Tibial artery (tissue), 4 donors: ENCODE data around the gene CRYZ.
"Not testable (repeated sequence)": the region's sequence is repeated elsewhere in the genome, so short reads cannot be mapped to it uniquely, and the experiment has no call there.

ENCODE experiments used
- DNase-seq, 2 donors: peaks; one replicate each; pipeline ENCODE4 v3.0.0-alpha.2; 2019
- H3K27ac ChIP-seq, 2 donors: fragments of 200-600 bp; sonication (generic) in 1 of 2; 1 replicate in 1 of 2; 2 replicates in 1 of 2; pipeline ENCODE4 v1.5.1; 2018 to 2019; ENCODE audit warnings: mild to moderate bottlenecking in 1 of 2
- H3K27me3 ChIP-seq, 2 donors: fragments of 200-600 bp; sonication (generic) in 1 of 2; one replicate each; pipeline versions ENCODE4 v1.5.1 to v1.6.0; 2016 to 2019
- H3K36me3 ChIP-seq, 3 donors: fragments of 200-600 bp; sonication (generic) in 2 of 3; one replicate each; pipeline ENCODE4 v1.5.1; 2016 to 2019; ENCODE audit warnings: mild to moderate bottlenecking in 2 of 3
- H3K4me1 ChIP-seq, 4 donors: fragments of 200-600 bp; sonication (generic) in 2 of 4; 1 replicate in 3 of 4; 2 replicates in 1 of 4; pipeline ENCODE4 v1.5.1; 2016 to 2019
- H3K4me3 ChIP-seq, 2 donors: fragments of 200-600 bp; sonication (generic) in 1 of 2; 1 replicate in 1 of 2; 2 replicates in 1 of 2; pipeline ENCODE4 v1.5.1; 2018 to 2019; ENCODE audit warnings: mild to moderate bottlenecking in 2 of 2
- H3K9me3 ChIP-seq, 3 donors: fragments of 200-600 bp; sonication (generic) in 1 of 3; one replicate each; pipeline ENCODE4 v1.5.1; 2016 to 2019
- intact Hi-C: fragments of 100-400 bp; cut with DNase I; formaldehyde crosslinking; loops from one replicate; pipeline ENCODE4 v1.15.0; 2023; ENCODE audit warnings: low total_unique reads
- TF ChIP-seq, protein P1 (sequence below), 2 experiments: fragments of 200-600 bp in 1 of 2; fragments of 450-650 bp in 1 of 2; IDR thresholded peaks; one replicate each; pipeline ENCODE4 v1.5.1; 2017 to 2019; ENCODE audit warnings: antibody characterized with exemption in 2 of 2, mild to moderate bottlenecking in 1 of 2, moderate library complexity in 1 of 2

CRYZ gene

DNA sequence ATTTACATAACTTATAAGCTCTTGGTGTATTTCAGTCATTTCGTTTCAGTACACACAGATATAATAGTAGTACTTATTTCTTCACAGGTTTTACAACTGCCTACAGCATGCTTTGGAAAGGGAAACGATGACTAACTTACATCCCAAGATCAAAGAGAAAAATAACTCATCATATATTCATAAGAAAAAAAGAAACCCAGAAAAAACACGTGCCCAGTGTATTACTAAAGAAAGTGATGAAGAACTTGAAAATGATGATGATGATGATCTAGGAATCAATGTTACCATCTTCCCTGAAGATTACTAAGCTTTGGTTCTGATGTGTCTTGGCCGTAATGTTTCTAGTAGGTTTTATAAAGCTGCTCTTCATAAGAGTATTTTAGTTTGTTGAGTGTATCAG lies 31.0 kb upstream of the CRYZ start:
- no peaks in the 10 kb centered on the region for H3K4me1 ChIP-seq
- no peaks in the 10 kb centered on the region for H3K27me3 ChIP-seq
- TF ChIP-seq, protein P1, sequence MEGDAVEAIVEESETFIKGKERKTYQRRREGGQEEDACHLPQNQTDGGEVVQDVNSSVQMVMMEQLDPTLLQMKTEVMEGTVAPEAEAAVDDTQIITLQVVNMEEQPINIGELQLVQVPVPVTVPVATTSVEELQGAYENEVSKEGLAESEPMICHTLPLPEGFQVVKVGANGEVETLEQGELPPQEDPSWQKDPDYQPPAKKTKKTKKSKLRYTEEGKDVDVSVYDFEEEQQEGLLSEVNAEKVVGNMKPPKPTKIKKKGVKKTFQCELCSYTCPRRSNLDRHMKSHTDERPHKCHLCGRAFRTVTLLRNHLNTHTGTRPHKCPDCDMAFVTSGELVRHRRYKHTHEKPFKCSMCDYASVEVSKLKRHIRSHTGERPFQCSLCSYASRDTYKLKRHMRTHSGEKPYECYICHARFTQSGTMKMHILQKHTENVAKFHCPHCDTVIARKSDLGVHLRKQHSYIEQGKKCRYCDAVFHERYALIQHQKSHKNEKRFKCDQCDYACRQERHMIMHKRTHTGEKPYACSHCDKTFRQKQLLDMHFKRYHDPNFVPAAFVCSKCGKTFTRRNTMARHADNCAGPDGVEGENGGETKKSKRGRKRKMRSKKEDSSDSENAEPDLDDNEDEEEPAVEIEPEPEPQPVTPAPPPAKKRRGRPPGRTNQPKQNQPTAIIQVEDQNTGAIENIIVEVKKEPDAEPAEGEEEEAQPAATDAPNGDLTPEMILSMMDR (IDR thresholded peaks at IDR 0.05) = no peak
- H3K36me3 ChIP-seq = peaks cover 10 to 38% (median 25%) of the 10 kb centered on the region in 3 donors
- H3K4me3 ChIP-seq = no peak overlapping the region
- intact Hi-C loops = loop anchor here (10.0 kb wide), 1 partner anchor 441 kb away; no protein-coding TSS in a partner anchor
- H3K9me3 ChIP-seq = no peaks in the 10 kb centered on the region
- H3K27ac ChIP-seq = no peak overlapping the region
- no peak for DNase-seq

DNA sequence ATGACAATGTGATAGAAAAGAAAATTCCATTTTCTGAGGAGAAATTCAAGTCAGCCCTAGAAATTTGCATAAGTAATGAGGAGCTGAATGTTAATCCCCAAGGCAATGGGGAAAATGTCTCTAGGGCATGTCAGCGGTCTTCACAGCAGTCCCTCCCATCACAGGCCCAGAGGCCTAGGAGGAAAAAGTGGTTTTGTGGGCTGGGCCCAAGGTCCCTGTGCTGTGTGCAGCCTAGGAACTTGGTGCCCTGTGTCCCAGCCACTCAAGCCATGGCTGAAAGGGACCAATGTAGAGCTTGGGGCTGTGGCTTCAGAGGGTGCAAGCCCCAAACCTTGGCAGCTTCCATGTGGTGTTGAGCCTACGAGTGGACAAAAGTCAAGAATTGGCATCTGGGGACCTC lies 23.8 kb upstream of the CRYZ start:
- H3K4me1 ChIP-seq, H3K27me3 ChIP-seq, intact Hi-C loops, H3K27ac ChIP-seq, H3K9me3 ChIP-seq, H3K4me3 ChIP-seq, DNase-seq: not testable (repeated sequence)
- peaks cover 65 to 77% (median 74%) of the 10 kb centered on the region in 3 donors for H3K36me3 ChIP-seq

DNA sequence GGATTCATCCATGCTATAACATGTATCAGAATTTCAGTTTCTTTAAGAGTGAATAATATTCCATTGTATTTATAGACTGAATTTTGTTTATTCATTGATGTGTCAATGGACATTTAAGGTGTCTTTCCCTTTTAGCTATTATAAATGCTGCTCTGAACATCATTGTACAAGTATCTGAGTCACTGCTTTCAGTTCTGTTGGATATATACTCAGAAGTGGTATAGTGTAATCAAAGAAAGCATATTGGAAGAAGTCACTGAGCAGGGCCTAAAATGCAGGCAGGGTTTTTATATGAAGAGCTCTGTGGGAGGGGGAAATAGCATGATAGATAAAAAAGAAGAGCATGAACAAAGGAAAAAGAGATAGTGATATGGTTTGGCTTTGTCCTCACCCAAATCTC lies 22.6 kb upstream of the CRYZ start:
- Histone ChIP-seq H3K27me3 (no peaks in the 10 kb centered on the region), H3K36me3 (peaks cover 73 to 86% (median 85%) of the 10 kb centered on the region in 3 donors), H3K27ac (no peak overlapping the region), H3K4me3 (no peak overlapping the region), H3K9me3 (no peaks in the 10 kb centered on the region), H3K4me1 (no peaks in the 10 kb centered on the region)
- TF ChIP-seq, protein P1 (IDR thresholded peaks at IDR 0.05) = no peak
- intact Hi-C loops = no loop called here
- no peak for DNase-seq

DNA sequence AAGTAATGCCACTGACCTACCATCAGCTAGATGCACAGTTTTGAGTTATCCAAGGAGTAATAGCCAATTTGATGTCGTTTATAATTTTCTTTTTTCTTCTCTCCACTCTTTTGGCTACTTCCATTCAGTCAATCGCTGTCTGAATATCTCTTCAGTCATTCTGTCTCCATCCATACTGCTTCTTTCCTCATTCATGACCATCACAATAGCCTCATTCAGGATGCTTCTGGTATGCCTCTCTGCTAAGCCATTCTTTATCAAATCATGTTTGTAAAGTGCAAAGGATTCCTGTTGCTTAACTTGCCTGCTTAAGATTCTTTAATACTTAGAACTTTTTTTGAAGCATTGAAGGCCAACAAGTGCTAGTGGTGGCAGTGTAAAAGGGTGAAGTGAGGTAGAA lies 20.3 kb upstream of the CRYZ start:
- H3K4me1 ChIP-seq = no peaks in the 10 kb centered on the region
- TF ChIP-seq, protein P1 (IDR thresholded peaks at IDR 0.05) = no peak
- intact Hi-C loops = no loop called here
- no peaks in the 10 kb centered on the region for H3K9me3 ChIP-seq
- no peak for DNase-seq
- H3K27ac ChIP-seq = no peak overlapping the region
- H3K4me3 ChIP-seq = no peak overlapping the region
- H3K36me3 ChIP-seq = peaks cover 78 to 95% (median 92%) of the 10 kb centered on the region in 3 donors
- no peaks in the 10 kb centered on the region for H3K27me3 ChIP-seq

DNA sequence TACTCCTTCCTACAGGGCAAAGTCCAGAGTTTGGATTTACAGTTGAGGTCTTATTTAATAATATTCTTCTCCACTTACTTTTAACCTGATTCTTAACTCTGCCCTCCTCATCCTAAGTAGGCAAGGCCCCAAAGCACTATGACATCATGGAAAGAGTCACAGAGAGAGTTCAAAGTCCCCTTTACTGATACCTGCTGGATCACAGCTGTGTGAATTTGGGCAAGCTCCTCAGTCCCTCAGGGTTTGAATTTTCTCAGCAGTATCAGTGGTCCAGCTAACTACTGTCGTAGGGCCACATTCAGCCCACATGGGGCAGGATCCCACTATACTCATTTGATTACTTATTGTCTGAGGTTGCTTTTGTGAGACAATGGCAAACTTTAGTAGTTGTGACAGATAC lies 16.1 kb upstream of the CRYZ start:
- H3K36me3 ChIP-seq = peaks cover 63 to 90% (median 77%) of the 10 kb centered on the region in 3 donors

DNA sequence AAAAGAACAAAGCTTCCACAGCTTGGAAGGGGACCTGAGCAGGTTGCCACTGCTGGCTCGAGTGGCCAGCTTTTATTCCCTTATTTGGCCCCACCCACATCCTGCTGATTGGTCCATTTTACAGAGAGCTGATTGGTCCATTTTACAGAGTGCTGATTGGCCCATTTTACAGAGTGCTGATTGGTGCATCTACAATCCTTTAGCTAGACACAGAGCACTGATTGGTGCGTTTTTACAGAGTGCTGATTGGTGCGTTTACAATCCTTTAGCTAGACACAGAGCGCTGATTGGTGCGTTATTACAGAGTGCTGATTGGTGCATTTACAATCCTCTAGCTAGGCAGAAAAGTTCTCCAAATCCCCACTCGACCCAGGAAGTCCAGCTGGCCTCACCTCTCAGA lies 12.4 kb upstream of the CRYZ start:
- H3K4me1 ChIP-seq, H3K27ac ChIP-seq, intact Hi-C loops, H3K4me3 ChIP-seq, H3K9me3 ChIP-seq, H3K27me3 ChIP-seq, DNase-seq: not testable (repeated sequence)
- H3K36me3 ChIP-seq = peaks cover 48 to 93% (median 53%) of the 10 kb centered on the region in 3 donors

More for the DNA sequence above, 16.1 kb upstream of the CRYZ start:
- Histone ChIP-seq H3K27me3 (no peaks in the 10 kb centered on the region), H3K9me3 (no peaks in the 10 kb centered on the region), H3K27ac (no peak overlapping the region), H3K4me3 (no peak overlapping the region), H3K4me1 (no peaks in the 10 kb centered on the region)
- intact Hi-C loops = no loop called here
- DNase-seq = no peak
- TF ChIP-seq, protein P1 (IDR thresholded peaks at IDR 0.05) = no peak

DNA sequence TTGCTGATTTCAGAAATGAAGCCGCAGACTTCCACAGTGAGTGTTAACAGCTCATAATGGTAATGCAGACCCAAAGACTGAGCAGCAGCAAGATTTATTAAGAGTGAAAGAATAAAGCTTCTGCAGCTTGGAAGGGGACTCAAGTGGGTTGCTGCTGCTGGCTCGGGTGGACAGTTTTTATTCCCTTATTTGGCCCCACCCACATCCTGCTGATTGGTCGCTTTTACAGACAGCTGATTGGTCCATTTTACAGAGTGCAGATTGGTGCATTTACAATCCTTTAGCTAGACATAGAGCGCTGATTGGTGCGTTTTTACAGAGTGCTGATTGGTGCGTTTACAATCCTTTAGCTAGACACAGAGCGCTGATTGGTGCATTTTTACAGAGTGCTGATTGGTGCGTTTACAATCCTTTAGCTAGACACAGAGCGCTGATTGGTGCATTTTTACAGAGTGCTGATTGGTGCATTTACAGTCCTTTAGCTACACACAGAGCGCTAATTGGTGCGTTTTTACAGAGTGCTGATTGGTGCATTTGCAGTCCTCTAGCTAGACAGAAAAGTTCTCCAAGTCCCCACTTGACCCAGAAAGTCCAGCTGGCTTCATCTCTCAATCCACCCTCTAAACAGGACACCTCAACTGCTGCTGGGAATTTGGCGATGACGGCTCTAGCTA lies 7.6 kb upstream of the CRYZ start:
- intact Hi-C loops, H3K4me3 ChIP-seq, H3K27me3 ChIP-seq, H3K4me1 ChIP-seq, DNase-seq, H3K27ac ChIP-seq, H3K9me3 ChIP-seq: not testable (repeated sequence)
- peaks cover 51 to 80% (median 62%) of the 10 kb centered on the region in 3 donors for H3K36me3 ChIP-seq
